HepG2 (cell line): ENCODE data around the gene C19orf73. TPM values are rescaled to one million over a fixed set of nuclear protein-coding genes. Genes with fewer than 3 reads are reported as not detected.
A peak's percentile ranks its signal among the peaks of the same experiment; 100 is the strongest.

ENCODE experiments used
- ELF3 ChIP-seq: IDR thresholded peaks from 2 replicates; pipeline ENCODE4 v1.6.1; 2016; ENCODE audit warnings: missing genetic modification reagents, missing compliant biosample characterization
- GATAD2A ChIP-seq: IDR thresholded peaks from 2 replicates; pipeline ENCODE4 v1.6.1; 2016
- KLF9 ChIP-seq: IDR thresholded peaks from 2 replicates; pipeline ENCODE4 v1.6.1; 2016; ENCODE audit warnings: low read depth
- NAIF1 ChIP-seq: sonication (generic); formaldehyde crosslinking; IDR thresholded peaks from 2 replicates; pipeline ENCODE4 v1.5.0; 2020; ENCODE audit warnings: mild to moderate bottlenecking, missing genetic modification reagents, borderline replicate concordance
- SMAD9 ChIP-seq: sonication (generic); formaldehyde crosslinking; IDR thresholded peaks from 2 replicates; pipeline ENCODE4 v1.5.1; 2020; ENCODE audit warnings: mild to moderate bottlenecking, missing genetic modification reagents
- SNAPC2 ChIP-seq: sonication (generic); formaldehyde crosslinking; IDR thresholded peaks from 2 replicates; pipeline ENCODE4 v1.8.1; 2022; ENCODE audit warnings: mild to moderate bottlenecking, missing genetic modification reagents
- SSRP1 ChIP-seq: IDR thresholded peaks from 2 replicates; pipeline ENCODE4 v1.6.1; 2016; ENCODE audit warnings: control low read depth
- TEAD3 ChIP-seq: optimal IDR thresholded peaks from 2 replicates; pipeline ENCODE3; 2016; ENCODE audit warnings: borderline replicate concordance
- ZNF280B ChIP-seq: sonication (generic); formaldehyde crosslinking; IDR thresholded peaks from 2 replicates; pipeline ENCODE4 v1.5.0; 2020; ENCODE audit warnings: missing genetic modification reagents, mild to moderate bottlenecking, borderline replicate concordance
- ZNF503 ChIP-seq: sonication (generic); formaldehyde crosslinking; IDR thresholded peaks from 2 replicates; pipeline ENCODE4 v1.4.0; 2020; ENCODE audit warnings: missing genetic modification reagents
- ZNF772 ChIP-seq: sonication (generic); formaldehyde crosslinking; IDR thresholded peaks from 2 replicates; pipeline ENCODE4 v1.5.0; 2020; ENCODE audit warnings: mild to moderate bottlenecking, missing genetic modification reagents
- ZNF781 ChIP-seq: sonication (generic); formaldehyde crosslinking; IDR thresholded peaks from 2 replicates; pipeline ENCODE4 v1.5.1; 2020; ENCODE audit warnings: borderline replicate concordance, mild to moderate bottlenecking, missing genetic modification reagents; ENCODE audit errors: not compliant biosample characterization
- polyA plus RNA-seq, 8 experiments: library from polyadenylated mRNA; depleted of rRNA in 3 of 8; stranded (reverse) in 7 of 8; unstranded in 1 of 8; fragments of >200 nt; fragmentation: Illumina TruSeq in 4 of 8; extraction: Trizol in 4 of 8; gene quantifications; 2 replicates each; pipeline versions ENCODE4 v1.2.1 to v1.2.3, GENCODE V29; 2011 to 2016; ENCODE audit warnings: low read depth in 4 of 8, missing spikeins in 1 of 8, mixed read lengths in 1 of 8; ENCODE audit not compliant: insufficient read depth in 1 of 8
- total RNA-seq, 5 experiments: library from RNA; depleted of rRNA; stranded (reverse); fragments of >200 nt; fragmentation: Illumina TruSeq; extraction: Trizol; gene quantifications; 2 replicates each; pipeline ENCODE4 v1.2.3, GENCODE V29; 2016; ENCODE audit warnings: low read depth in 1 of 5
- TF ChIP-seq, protein P1 (sequence below): sonication (generic); formaldehyde crosslinking; IDR thresholded peaks from 2 replicates; pipeline ENCODE4 v1.5.0; 2020; ENCODE audit warnings: missing genetic modification reagents
- TF ChIP-seq, protein P2 (sequence below): sonication (generic); formaldehyde crosslinking; IDR thresholded peaks from 2 replicates; pipeline ENCODE4 v1.4.0; 2020; ENCODE audit warnings: missing genetic modification reagents, borderline replicate concordance
- TF ChIP-seq, protein P3 (sequence below): sonication (generic); formaldehyde crosslinking; IDR thresholded peaks from 2 replicates; pipeline ENCODE4 v1.5.1; 2020; ENCODE audit warnings: mild to moderate bottlenecking, missing genetic modification reagents, moderate library complexity
- TF ChIP-seq, protein P4 (sequence below): sonication (generic); formaldehyde crosslinking; IDR thresholded peaks from 2 replicates; pipeline ENCODE4 v1.9.0; 2021; ENCODE audit warnings: missing genetic modification reagents, borderline replicate concordance

The C19orf73 gene
- total and polyA plus RNA-seq, 2 of the 13 experiments (the other 11 are each of a cell fraction or from before 2014, with no cell fraction given), result 1.4 to 1.5 TPM

GRCh38 chr19:49085020-49085867 is 33.7 kb downstream of the C19orf73 start, which contains the start of gene SNRNP70 (continued):
- TF ChIP-seq, protein P1, sequence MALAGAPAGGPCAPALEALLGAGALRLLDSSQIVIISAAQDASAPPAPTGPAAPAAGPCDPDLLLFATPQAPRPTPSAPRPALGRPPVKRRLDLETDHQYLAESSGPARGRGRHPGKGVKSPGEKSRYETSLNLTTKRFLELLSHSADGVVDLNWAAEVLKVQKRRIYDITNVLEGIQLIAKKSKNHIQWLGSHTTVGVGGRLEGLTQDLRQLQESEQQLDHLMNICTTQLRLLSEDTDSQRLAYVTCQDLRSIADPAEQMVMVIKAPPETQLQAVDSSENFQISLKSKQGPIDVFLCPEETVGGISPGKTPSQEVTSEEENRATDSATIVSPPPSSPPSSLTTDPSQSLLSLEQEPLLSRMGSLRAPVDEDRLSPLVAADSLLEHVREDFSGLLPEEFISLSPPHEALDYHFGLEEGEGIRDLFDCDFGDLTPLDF, result peak; percentile 84
- TF ChIP-seq ELF3 (CRISPR knock-in tag), result peak; percentile 43; the same call in 1 of the 2 replicates
- 0 out of 2 replicates have a peak, but pooled peaks have one; percentile 43 for TF ChIP-seq SSRP1 (CRISPR knock-in tag)
- peak; percentile 71 for TF ChIP-seq ZNF503 (CRISPR knock-in tag)
- peak; percentile 75; the same call in 1 of the 2 replicates for TF ChIP-seq KLF9 (CRISPR knock-in tag)
- peak; percentile 64 for TF ChIP-seq ZNF781
- peak; percentile 85 for TF ChIP-seq ZNF772
- TF ChIP-seq, protein P2, sequence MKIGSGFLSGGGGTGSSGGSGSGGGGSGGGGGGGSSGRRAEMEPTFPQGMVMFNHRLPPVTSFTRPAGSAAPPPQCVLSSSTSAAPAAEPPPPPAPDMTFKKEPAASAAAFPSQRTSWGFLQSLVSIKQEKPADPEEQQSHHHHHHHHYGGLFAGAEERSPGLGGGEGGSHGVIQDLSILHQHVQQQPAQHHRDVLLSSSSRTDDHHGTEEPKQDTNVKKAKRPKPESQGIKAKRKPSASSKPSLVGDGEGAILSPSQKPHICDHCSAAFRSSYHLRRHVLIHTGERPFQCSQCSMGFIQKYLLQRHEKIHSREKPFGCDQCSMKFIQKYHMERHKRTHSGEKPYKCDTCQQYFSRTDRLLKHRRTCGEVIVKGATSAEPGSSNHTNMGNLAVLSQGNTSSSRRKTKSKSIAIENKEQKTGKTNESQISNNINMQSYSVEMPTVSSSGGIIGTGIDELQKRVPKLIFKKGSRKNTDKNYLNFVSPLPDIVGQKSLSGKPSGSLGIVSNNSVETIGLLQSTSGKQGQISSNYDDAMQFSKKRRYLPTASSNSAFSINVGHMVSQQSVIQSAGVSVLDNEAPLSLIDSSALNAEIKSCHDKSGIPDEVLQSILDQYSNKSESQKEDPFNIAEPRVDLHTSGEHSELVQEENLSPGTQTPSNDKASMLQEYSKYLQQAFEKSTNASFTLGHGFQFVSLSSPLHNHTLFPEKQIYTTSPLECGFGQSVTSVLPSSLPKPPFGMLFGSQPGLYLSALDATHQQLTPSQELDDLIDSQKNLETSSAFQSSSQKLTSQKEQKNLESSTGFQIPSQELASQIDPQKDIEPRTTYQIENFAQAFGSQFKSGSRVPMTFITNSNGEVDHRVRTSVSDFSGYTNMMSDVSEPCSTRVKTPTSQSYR, result peak; percentile 59
- no peak for TF ChIP-seq SMAD9
- peak; percentile 50; the same call in 1 of the 2 replicates for TF ChIP-seq GATAD2A (CRISPR knock-in tag)
- TF ChIP-seq, protein P3, sequence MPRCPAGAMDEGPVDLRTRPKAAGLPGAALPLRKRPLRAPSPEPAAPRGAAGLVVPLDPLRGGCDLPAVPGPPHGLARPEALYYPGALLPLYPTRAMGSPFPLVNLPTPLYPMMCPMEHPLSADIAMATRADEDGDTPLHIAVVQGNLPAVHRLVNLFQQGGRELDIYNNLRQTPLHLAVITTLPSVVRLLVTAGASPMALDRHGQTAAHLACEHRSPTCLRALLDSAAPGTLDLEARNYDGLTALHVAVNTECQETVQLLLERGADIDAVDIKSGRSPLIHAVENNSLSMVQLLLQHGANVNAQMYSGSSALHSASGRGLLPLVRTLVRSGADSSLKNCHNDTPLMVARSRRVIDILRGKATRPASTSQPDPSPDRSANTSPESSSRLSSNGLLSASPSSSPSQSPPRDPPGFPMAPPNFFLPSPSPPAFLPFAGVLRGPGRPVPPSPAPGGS (CRISPR knock-in tag), result peak; percentile 59; the same call in 1 of the 2 replicates
- peak; percentile 93 for TF ChIP-seq ZNF280B (CRISPR knock-in tag)
- TF ChIP-seq SNAPC2 (CRISPR knock-in tag), result no peak; the same call in 1 of the 2 replicates
- peak; percentile 85; the same call in 1 of the 2 replicates for TF ChIP-seq NAIF1 (CRISPR knock-in tag)
- TF ChIP-seq, protein P4, sequence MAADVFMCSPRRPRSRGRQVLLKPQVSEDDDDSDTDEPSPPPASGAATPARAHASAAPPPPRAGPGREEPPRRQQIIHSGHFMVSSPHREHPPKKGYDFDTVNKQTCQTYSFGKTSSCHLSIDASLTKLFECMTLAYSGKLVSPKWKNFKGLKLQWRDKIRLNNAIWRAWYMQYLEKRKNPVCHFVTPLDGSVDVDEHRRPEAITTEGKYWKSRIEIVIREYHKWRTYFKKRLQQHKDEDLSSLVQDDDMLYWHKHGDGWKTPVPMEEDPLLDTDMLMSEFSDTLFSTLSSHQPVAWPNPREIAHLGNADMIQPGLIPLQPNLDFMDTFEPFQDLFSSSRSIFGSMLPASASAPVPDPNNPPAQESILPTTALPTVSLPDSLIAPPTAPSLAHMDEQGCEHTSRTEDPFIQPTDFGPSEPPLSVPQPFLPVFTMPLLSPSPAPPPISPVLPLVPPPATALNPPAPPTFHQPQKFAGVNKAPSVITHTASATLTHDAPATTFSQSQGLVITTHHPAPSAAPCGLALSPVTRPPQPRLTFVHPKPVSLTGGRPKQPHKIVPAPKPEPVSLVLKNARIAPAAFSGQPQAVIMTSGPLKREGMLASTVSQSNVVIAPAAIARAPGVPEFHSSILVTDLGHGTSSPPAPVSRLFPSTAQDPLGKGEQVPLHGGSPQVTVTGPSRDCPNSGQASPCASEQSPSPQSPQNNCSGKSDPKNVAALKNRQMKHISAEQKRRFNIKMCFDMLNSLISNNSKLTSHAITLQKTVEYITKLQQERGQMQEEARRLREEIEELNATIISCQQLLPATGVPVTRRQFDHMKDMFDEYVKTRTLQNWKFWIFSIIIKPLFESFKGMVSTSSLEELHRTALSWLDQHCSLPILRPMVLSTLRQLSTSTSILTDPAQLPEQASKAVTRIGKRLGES, result peak; percentile 38; the same call in 1 of the 2 replicates
- TF ChIP-seq TEAD3 (CRISPR knock-in tag), result peak; percentile 28
